ENCODE data around the gene USP3. TPM values are rescaled to one million over a fixed set of nuclear protein-coding genes. Genes with fewer than 3 reads are reported as not detected.
"Not testable (repeated sequence)": the region's sequence is repeated elsewhere in the genome, so short reads cannot be mapped to it uniquely, and the experiment has no call there.

USP3 gene
- total RNA-seq, 2 experiments from 2014 or later = 57.1 to 58.6 TPM

GRCh38 chr15:63610209-63610841 is 105.9 kb downstream of the USP3 start:
- peak; percentile 87 for ATAC-seq
- Mint-ChIP-seq H3K36me3 (ENCODE audit: low read depth) (peaks cover 16% of the 10 kb centered on the region), H3K9me3 (no peaks in the 10 kb centered on the region), H3K4me3 (no peak overlapping the region), H3K27me3 (no peaks in the 10 kb centered on the region), H3K27ac (peak overlapping the region; percentile 91), H3K4me1 (ENCODE audit: low read depth) (peaks cover 32% of the 10 kb centered on the region)
- ChIA-PET POLR2A (interaction anchor here (1.1 to 3.4 kb wide), 3 partner anchors 9 to 104 kb away, joined by 3 to 29 read pairs (median 3); no protein-coding TSS in a partner anchor), CTCF (interaction anchor here (0.6 to 8.5 kb wide), 60 partner anchors 10 to 483 kb away, joined by 3 to 66 read pairs (median 4); partner anchors contain the start of genes CIAO2A and USP3)
- intact Hi-C loops (cut with micrococcal nuclease) = loop anchor here (10.0 kb wide), 1 partner anchor 454 kb away; no protein-coding TSS in a partner anchor
- TF ChIP-seq, protein P1, sequence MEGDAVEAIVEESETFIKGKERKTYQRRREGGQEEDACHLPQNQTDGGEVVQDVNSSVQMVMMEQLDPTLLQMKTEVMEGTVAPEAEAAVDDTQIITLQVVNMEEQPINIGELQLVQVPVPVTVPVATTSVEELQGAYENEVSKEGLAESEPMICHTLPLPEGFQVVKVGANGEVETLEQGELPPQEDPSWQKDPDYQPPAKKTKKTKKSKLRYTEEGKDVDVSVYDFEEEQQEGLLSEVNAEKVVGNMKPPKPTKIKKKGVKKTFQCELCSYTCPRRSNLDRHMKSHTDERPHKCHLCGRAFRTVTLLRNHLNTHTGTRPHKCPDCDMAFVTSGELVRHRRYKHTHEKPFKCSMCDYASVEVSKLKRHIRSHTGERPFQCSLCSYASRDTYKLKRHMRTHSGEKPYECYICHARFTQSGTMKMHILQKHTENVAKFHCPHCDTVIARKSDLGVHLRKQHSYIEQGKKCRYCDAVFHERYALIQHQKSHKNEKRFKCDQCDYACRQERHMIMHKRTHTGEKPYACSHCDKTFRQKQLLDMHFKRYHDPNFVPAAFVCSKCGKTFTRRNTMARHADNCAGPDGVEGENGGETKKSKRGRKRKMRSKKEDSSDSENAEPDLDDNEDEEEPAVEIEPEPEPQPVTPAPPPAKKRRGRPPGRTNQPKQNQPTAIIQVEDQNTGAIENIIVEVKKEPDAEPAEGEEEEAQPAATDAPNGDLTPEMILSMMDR (IDR thresholded peaks at IDR 0.05) = peak; percentile 81
- DNase-seq = peak; percentile 93

DNA sequence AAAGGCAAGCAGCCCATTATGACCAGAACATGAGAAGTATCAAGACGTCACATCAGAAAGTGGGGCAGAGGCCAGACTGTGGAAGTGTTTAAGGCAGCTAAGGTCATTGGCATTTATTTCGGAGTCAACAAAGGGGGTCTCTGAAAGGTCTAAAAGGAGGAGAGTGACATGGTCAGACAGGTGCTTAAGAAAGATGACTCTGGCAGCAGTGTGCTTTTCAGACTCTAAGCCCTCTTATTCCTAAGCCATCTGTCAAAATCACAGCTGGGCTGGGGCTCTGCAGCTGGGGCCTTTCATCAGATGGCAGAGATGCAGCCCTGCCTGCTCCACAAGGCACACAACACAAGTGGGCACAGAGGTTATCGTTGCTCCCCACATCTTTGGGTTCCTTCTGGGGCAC is 106.8 kb downstream of the USP3 start:
- Mint-ChIP-seq H3K4me1 (ENCODE audit: low read depth) (peaks cover 23% of the 10 kb centered on the region), H3K36me3 (ENCODE audit: low read depth) (peaks cover 19% of the 10 kb centered on the region), H3K27me3 (no peaks in the 10 kb centered on the region), H3K27ac (peak overlapping the region; percentile 91), H3K4me3 (no peak overlapping the region), H3K9me3 (no peaks in the 10 kb centered on the region)
- POLR2A ChIA-PET = interaction anchor here (0.5 to 3.4 kb wide), 3 partner anchors 10 to 105 kb away, joined by 3 to 29 read pairs (median 3); no protein-coding TSS in a partner anchor
- no peak for ATAC-seq
- TF ChIP-seq, protein P1 (IDR thresholded peaks at IDR 0.05) = no peak
- CTCF ChIA-PET = interaction anchor here (0.8 to 8.5 kb wide), 19 partner anchors 11 to 480 kb away, joined by 3 to 66 read pairs (median 5); no protein-coding TSS in a partner anchor
- intact Hi-C loops (cut with micrococcal nuclease) = loop anchor here (10.0 kb wide), 1 partner anchor 454 kb away; no protein-coding TSS in a partner anchor
- DNase-seq = no peak

DNA sequence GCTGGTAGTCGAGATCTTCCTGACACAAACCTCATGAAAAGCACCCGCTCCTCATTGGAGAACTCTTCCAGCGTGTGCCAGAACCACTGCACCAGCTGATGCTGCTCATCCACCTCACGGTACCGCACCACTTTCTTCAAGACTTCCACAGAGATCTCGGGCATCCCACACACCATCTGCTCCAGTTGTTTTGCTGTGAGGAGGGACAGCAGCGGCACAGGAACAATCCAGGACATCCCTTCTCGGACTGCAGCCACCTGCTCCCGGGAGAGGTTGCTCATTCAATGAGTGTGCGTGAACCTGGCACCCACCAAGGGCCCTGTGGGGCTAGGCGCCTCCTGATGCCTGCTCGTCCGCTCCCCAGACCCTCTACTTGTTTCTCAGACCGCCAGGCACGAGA is 107.9 kb downstream of the USP3 start:
- ChIA-PET CTCF (interaction anchor here (1.2 to 8.5 kb wide), 6 partner anchors 12 to 457 kb away, joined by 3 to 66 read pairs (median 7); partner anchors contain the start of gene DAPK2), POLR2A (interaction anchor here (0.6 kb wide), 1 partner anchor 110 kb away, joined by 4 read pairs; no protein-coding TSS in a partner anchor)
- no peak for DNase-seq
- TF ChIP-seq, protein P1 (IDR thresholded peaks at IDR 0.05) = no peak
- Mint-ChIP-seq H3K27me3 (no peaks in the 10 kb centered on the region), H3K27ac (no peak overlapping the region), H3K4me3 (no peak overlapping the region), H3K36me3 (ENCODE audit: low read depth) (peaks cover 22% of the 10 kb centered on the region), H3K4me1 (ENCODE audit: low read depth) (peaks cover 20% of the 10 kb centered on the region), H3K9me3 (no peaks in the 10 kb centered on the region)
- no peak for ATAC-seq
- intact Hi-C loops (cut with micrococcal nuclease) = loop anchor here (10.0 kb wide), 1 partner anchor 453 kb away; no protein-coding TSS in a partner anchor

GRCh38 chr15:63615935-63616334 is 111.5 kb downstream of the USP3 start:
- ChIA-PET CTCF (interaction anchor here (0.6 to 8.5 kb wide), 5 partner anchors 11 to 453 kb away, joined by 3 to 66 read pairs (median 3); no protein-coding TSS in a partner anchor), POLR2A (no interaction called here)
- Mint-ChIP-seq H3K9me3 (peaks cover 5% of the 10 kb centered on the region), H3K27ac (no peak overlapping the region), H3K4me3 (no peak overlapping the region), H3K36me3 (ENCODE audit: low read depth) (peaks cover 33% of the 10 kb centered on the region), H3K4me1 (ENCODE audit: low read depth) (peaks cover 8% of the 10 kb centered on the region), H3K27me3 (no peaks in the 10 kb centered on the region)
- DNase-seq (no peak), ATAC-seq (no peak)
- intact Hi-C loops (cut with micrococcal nuclease) = loop anchor here (10.0 kb wide), 1 partner anchor 449 kb away; no protein-coding TSS in a partner anchor
- TF ChIP-seq, protein P1 (IDR thresholded peaks at IDR 0.05) = no peak

GRCh38 chr15:63617147-63617546 is 112.8 kb downstream of the USP3 start:
- peaks cover 40% of the 10 kb centered on the region for H3K36me3 Mint-ChIP-seq (ENCODE audit: low read depth)
- intact Hi-C loops (cut with micrococcal nuclease) = loop anchor here (10.0 kb wide), 1 partner anchor 448 kb away; no protein-coding TSS in a partner anchor
- H3K27ac Mint-ChIP-seq; DNase-seq; H3K4me3 Mint-ChIP-seq; H3K9me3 Mint-ChIP-seq; CTCF ChIA-PET; H3K27me3 Mint-ChIP-seq; H3K4me1 Mint-ChIP-seq (ENCODE audit: low read depth); ATAC-seq: not testable (repeated sequence)
- POLR2A ChIA-PET = interaction anchor here (0.9 kb wide), 1 partner anchor 13 kb away, joined by 3 read pairs; no protein-coding TSS in a partner anchor

- CTCF ChIA-PET; H3K27ac Mint-ChIP-seq; POLR2A ChIA-PET; H3K27me3 Mint-ChIP-seq; H3K9me3 Mint-ChIP-seq; ATAC-seq; DNase-seq; H3K4me3 Mint-ChIP-seq; H3K4me1 Mint-ChIP-seq (ENCODE audit: low read depth): not testable (repeated sequence)
- peaks cover 40% of the 10 kb centered on the region for H3K36me3 Mint-ChIP-seq (ENCODE audit: low read depth)
- intact Hi-C loops (cut with micrococcal nuclease) = loop anchor here (10.0 kb wide), 1 partner anchor 447 kb away; no protein-coding TSS in a partner anchor
Observed at GRCh38 chr15:63617627-63618026, 113.2 kb downstream of the USP3 start.

DNA sequence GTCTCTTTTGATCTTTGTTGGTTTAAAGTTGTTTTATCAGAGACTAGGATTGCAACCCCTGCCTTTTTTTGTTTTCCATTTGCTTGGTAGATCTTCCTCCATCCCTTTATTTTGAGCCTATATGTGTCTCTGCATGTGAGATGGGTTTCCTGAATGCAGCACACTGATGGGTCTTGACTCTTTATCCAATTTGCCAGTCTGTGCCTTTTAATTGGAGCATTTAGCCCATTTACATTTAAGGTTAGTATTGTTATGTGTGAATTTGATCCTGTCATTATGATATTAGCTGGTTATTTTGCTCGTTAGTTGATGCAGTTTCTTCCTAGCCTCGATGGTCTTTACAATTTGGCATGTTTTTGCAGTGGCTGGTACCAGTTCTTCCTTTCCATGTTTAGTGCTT is 116.4 kb downstream of the USP3 start:
- CTCF ChIA-PET; intact Hi-C loops (cut with micrococcal nuclease); POLR2A ChIA-PET; H3K9me3 Mint-ChIP-seq; H3K4me1 Mint-ChIP-seq (ENCODE audit: low read depth); H3K27me3 Mint-ChIP-seq; ATAC-seq; H3K4me3 Mint-ChIP-seq; DNase-seq; H3K27ac Mint-ChIP-seq: not testable (repeated sequence)
- H3K36me3 Mint-ChIP-seq (ENCODE audit: low read depth) = peaks cover 50% of the 10 kb centered on the region

All from activated CD8-positive, alpha-beta T cell treated with anti-CD3 and anti-CD28 coated beads for 36 hours (primary cell).